ENCODE results near the gene SLCO2B1. TPM values are rescaled to one million over a fixed set of nuclear protein-coding genes. Genes with fewer than 3 reads are reported as not detected.

SLCO2B1 gene
- total RNA-seq, 1 experiment from 2014 or later = not detected

DNA sequence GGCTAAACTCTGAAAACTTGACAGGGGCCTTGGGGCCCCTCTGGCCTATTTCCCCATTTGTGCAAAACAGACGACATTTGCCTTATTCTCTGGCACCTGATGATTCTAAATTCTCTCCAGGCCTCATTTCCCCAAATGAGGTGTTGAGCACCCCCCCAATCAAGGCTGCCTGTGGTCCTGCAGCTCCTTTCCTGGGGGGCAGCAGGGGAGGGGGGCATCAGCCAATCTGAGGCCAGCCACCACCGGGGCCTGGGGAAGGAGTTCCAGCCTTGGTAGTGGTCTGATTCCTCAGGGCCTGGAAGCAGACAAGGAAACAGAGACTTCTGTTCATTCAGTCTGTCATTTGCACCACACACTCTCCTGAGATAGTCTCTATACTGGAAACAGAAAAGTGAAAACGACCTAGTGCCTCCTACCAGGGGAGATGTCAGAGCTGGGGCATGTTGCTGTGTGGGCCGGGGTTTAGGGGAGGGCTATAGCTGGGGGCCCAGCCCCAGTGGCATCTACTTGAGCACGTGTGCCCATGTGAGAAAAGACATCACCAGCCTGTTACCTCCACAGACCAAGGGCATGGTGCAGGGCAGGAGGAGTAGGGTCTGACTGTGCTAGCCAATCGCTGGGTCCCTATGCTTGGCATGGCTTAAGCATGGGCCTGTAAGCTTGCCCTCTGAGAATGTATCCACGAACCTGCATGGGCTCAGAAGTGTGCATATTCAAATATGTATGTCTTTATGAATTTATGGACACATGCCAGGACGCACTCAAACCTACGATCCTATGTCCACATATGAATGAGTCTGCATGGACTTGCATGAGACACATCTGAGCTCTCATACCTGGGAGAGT, 87.9 kb downstream of the SLCO2B1 start:
- Histone ChIP-seq H2BK12ac (ENCODE audit: insufficient read length, low read depth, low read length) (no peak overlapping the region), H3K9me3 (ENCODE audit: control insufficient read depth, low read depth, low read length) (no peaks in the 10 kb centered on the region), H3K18ac (ENCODE audit: insufficient read length, low read depth, low read length) (no peak overlapping the region), H3K27me3 (ENCODE audit: insufficient read depth, low read length) (peaks cover 20% of the 10 kb centered on the region; the same call in 1 of the 2 replicates), H3K4me1 (ENCODE audit: insufficient read depth, low read length) (peaks cover 5% of the 10 kb centered on the region), H3K4me2 (ENCODE audit: insufficient read depth, insufficient read length, low read length) (no peak overlapping the region), H3K79me2 (ENCODE audit: insufficient read depth, low read length) (0 out of 2 replicates have a peak, but pooled peaks cover 2% of the 10 kb centered on the region), H3K9ac (ENCODE audit: extremely low read depth, insufficient read length, low read length) (no peak overlapping the region), H4K91ac (ENCODE audit: insufficient read length, low read depth, low read length) (no peak overlapping the region), H3K14ac (ENCODE audit: insufficient read depth, low read length) (no peak overlapping the region), H3K23me2 (ENCODE audit: insufficient read length, low read depth, low read length, poor library complexity, severe bottlenecking) (peaks cover 10% of the 10 kb centered on the region), H2AK5ac (ENCODE audit: insufficient read length, low read length) (no peak overlapping the region), H3K23ac (ENCODE audit: insufficient read length, low read depth, low read length) (no peak overlapping the region), H2AFZ (ENCODE audit: low read length) (no peak overlapping the region), H3K79me1 (ENCODE audit: insufficient read depth, low read depth, low read length, poor library complexity, severe bottlenecking) (no peaks in the 10 kb centered on the region), H2BK20ac (ENCODE audit: low read depth, low read length, poor library complexity, severe bottlenecking) (no peak overlapping the region), H4K5ac (ENCODE audit: insufficient read length, low read depth, low read length) (no peak overlapping the region), H4K20me1 (ENCODE audit: control insufficient read depth, insufficient read depth, insufficient read length) (no peaks in the 10 kb centered on the region), H3K56ac (ENCODE audit: insufficient read length, low read depth, low read length) (no peak overlapping the region), H4K8ac (replicated peaks; ENCODE audit: insufficient read length, low read depth, low read length) (no peak overlapping the region), H3K27ac (ENCODE audit: insufficient read length, low read depth, low read length) (no peak overlapping the region), H3K4ac (ENCODE audit: low read depth, low read length) (no peak overlapping the region), H3T11ph (ENCODE audit: low read length) (no peak overlapping the region), H2BK5ac (ENCODE audit: insufficient read length, low read length) (no peak overlapping the region), H2BK15ac (ENCODE audit: low read depth, low read length) (no peak overlapping the region), H2BK120ac (ENCODE audit: low read depth, low read length, poor library complexity, severe bottlenecking) (no peak overlapping the region)
- Mint-ChIP-seq H3K9me3 (no peaks in the 10 kb centered on the region), H3K4me1 (peaks cover 26 to 46% of the 10 kb centered on the region in 2 experiments), H3K4me3 (peak overlapping the region in 1 of 2 experiments; percentile 28; a peak in 2 of 5 replicates), H3K27me3 (ENCODE audit: low read depth) (peaks cover 54% of the 10 kb centered on the region), H3K27ac (no peak overlapping the region), H3K36me3 (ENCODE audit: insufficient read depth in 1 of 3, low read depth in 3 of 3) (no peaks in the 10 kb centered on the region; a peak in 1 of 7 replicates)
- WGBS (ENCODE audit: extremely low coverage, insufficient read length, low lambda C conversion rate) = no CpG with 5 or more reads among the region's 9 CpGs
- DNase-seq = no peak
- TF ChIP-seq, protein P1, sequence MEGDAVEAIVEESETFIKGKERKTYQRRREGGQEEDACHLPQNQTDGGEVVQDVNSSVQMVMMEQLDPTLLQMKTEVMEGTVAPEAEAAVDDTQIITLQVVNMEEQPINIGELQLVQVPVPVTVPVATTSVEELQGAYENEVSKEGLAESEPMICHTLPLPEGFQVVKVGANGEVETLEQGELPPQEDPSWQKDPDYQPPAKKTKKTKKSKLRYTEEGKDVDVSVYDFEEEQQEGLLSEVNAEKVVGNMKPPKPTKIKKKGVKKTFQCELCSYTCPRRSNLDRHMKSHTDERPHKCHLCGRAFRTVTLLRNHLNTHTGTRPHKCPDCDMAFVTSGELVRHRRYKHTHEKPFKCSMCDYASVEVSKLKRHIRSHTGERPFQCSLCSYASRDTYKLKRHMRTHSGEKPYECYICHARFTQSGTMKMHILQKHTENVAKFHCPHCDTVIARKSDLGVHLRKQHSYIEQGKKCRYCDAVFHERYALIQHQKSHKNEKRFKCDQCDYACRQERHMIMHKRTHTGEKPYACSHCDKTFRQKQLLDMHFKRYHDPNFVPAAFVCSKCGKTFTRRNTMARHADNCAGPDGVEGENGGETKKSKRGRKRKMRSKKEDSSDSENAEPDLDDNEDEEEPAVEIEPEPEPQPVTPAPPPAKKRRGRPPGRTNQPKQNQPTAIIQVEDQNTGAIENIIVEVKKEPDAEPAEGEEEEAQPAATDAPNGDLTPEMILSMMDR (conservative IDR thresholded peaks at IDR 0.05) = no peak

All from H9 (cell line).